Thyroid gland (tissue), 4 donors: ENCODE data around the gene FXYD6.

Source experiments
- CTCF ChIP-seq, 6 experiments: fragments of 200-600 bp in 3 of 6; fragments of 450-650 bp in 3 of 6; sonication (generic) in 3 of 6; IDR thresholded peaks; one replicate each; pipeline ENCODE4 v1.5.1; 2016 to 2019; ENCODE audit warnings: antibody characterized with exemption in 6 of 6, mild to moderate bottlenecking in 2 of 6, inconsistent platforms in 1 of 6, moderate library complexity in 1 of 6
- POLR2A ChIP-seq, 2 donors: fragments of 450-650 bp; IDR thresholded peaks; one replicate each; pipeline ENCODE4 v1.6.1; 2017; ENCODE audit warnings: antibody characterized with exemption in 2 of 2, mild to moderate bottlenecking in 2 of 2, moderate library complexity in 1 of 2

GRCh38 chr11:117884994-117885393 is 8.5 kb upstream of the FXYD6 start:
- TF ChIP-seq POLR2A (IDR thresholded peaks at IDR 0.05) (no peak), CTCF (IDR thresholded peaks at IDR 0.05) (no peak)
